ENCODE results near the gene CCSER1.
"Not testable (repeated sequence)": the region's sequence is repeated elsewhere in the genome, so short reads cannot be mapped to it uniquely, and the experiment has no call there.

CCSER1 gene

GRCh38 chr4:91590260-91590659, 1463.1 kb downstream of the CCSER1 start:
- no peak for DNase-seq (ENCODE audit: low spot score)

- DNase-seq (ENCODE audit: low spot score): no peak
Observed at GRCh38 chr4:91592125-91592524, 1464.9 kb downstream of the CCSER1 start.

- no peak for DNase-seq (ENCODE audit: low spot score)
Observed at GRCh38 chr4:91596718-91597117, 1469.5 kb downstream of the CCSER1 start.

GRCh38 chr4:91598696-91599095, 1471.5 kb downstream of the CCSER1 start:
- no peak for DNase-seq (ENCODE audit: low spot score)

DNA sequence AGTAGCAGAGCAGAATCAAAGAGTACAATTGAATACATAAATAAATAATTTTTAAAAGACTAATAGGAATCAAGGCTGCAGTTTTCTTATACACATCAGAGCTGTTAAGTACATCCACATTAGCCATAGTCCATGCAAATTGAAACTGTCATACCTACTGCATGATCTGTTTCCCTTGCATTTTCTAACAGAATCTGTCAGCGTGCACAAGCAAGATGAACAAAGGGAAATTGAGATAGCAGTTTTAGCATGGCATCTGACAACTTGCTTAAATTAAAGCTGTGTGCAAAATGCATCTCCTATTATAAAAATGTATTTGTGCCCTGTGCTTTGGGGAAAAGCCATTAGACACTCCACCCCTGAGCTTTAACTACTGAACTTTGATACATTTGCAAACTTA, 1473.1 kb downstream of the CCSER1 start:
- no peak for DNase-seq (ENCODE audit: low spot score)

GRCh38 chr4:91601401-91601800, 1474.2 kb downstream of the CCSER1 start:
- no peak for DNase-seq (ENCODE audit: low spot score)

DNA sequence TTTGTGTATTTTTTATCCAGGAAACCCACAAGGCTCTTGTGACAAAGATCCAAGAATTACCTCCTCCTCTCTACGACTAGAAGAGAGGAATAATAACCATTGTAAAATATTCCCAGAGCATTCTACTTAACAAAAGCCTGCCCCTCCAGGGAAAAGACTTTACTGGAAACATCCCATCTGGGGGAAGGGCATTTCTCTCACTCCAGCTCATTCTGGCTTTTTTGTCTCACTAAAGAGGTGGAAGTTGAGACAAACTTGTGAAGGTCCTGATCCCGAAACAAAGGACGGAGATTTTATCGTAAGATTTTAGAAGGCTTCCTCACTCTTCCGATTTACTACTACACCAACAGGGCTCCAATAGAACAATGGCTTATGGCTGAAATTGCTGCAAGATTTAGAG, 1484.6 kb downstream of the CCSER1 start:
- DNase-seq (ENCODE audit: low spot score): no peak

- no peak for DNase-seq (ENCODE audit: low spot score)
Observed at GRCh38 chr4:91620952-91621351, 1493.8 kb downstream of the CCSER1 start.

DNA sequence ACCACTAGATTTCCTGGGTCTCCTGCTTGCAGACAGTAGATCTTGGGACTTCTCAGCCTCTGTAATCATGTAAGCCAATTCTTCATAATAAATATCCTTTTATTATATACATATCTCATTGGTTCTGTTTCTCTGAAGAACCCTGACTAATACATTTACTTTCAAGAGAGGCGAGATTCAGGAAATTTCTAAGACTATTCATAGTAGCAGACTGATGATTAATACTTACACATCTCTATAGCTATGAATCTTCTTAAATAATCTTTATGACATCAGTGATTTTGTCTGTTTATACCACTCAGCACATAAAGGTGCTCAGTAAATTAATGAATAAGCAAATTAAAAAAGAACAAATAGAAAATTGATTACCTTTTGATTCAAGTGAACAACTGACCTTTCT, 1494.3 kb downstream of the CCSER1 start:
- peak; percentile 3 for DNase-seq (ENCODE audit: low spot score)

GRCh38 chr4:91622925-91623602, 1495.9 kb downstream of the CCSER1 start:
- DNase-seq (ENCODE audit: low spot score): no peak

- DNase-seq (ENCODE audit: low spot score): not testable (repeated sequence)
Observed at GRCh38 chr4:91623603-91623967, 1496.4 kb downstream of the CCSER1 start.

DNA sequence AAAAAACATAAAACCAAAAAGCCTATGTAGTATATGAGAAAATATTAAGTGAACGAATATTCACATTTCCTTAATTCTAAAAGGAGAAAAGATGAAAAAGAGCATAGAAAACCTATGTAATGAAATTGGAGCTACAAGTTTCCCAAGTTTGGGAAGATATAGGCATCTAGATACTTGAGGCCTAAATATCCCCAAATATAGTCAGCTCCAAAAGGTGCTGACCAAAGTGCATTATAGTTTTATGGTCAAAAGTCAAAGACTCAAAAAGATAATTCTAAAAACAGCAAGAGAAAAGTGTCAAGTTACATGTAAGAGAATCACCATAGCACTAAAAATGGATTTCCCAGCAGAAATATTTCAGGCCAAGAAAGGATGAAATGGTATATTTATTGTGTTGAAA, 1502.9 kb downstream of the CCSER1 start:
- no peak for DNase-seq (ENCODE audit: low spot score)

GRCh38 chr4:91630764-91631163, 1503.6 kb downstream of the CCSER1 start:
- DNase-seq (ENCODE audit: low spot score): no peak

- no peak for DNase-seq (ENCODE audit: low spot score)
Observed at GRCh38 chr4:91631335-91631734, 1504.1 kb downstream of the CCSER1 start.

DNA sequence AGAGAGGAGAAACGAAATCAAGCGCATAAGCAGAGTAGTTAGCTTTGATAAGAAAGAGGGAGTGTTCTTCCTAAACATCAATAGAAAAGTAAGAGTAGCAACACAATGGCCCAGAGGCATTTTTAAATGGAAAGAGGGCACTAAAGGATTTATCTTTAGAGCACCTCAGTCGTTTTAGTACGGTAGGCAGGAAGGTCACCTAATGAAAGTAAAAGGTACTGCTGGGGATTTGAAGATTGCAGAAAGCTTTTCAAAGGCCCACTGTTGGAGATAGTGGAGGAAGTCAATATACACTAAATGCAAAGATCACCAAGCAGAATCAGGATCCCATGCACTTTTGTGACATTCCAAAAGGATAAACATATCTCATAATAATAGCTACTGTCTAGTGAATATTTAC, 1508.9 kb downstream of the CCSER1 start:
- DNase-seq (ENCODE audit: low spot score): no peak
